HG03520 (cell line): ENCODE measurements around the gene ADAM29.
"Not testable (repeated sequence)": the region's sequence is repeated elsewhere in the genome, so short reads cannot be mapped to it uniquely, and the experiment has no call there.

Source experiments
- ATAC-seq: cut with Tn5 transposase; IDR thresholded peaks from one replicate; pipeline ENCODE4 v1.9.1; 2021; ENCODE audit warnings: mild to moderate bottlenecking, moderate library complexity; ENCODE audit not compliant: unreplicated experiment

The ADAM29 gene

GRCh38 chr4:174918058-174918457, at the start of gene ADAM29:
ADAM29 (plus strand) TSS chr4:174918358; CDS start chr4:174975526, 57,168 bp downstream.
- no peak for ATAC-seq

GRCh38 chr4:174869339-174869738, 48.8 kb upstream of the ADAM29 start:
- ATAC-seq: no peak

GRCh38 chr4:174870311-174870710, 47.8 kb upstream of the ADAM29 start:
- ATAC-seq: no peak

GRCh38 chr4:174871407-174871806, 46.8 kb upstream of the ADAM29 start:
- no peak for ATAC-seq

- ATAC-seq: not testable (repeated sequence)
Measured at GRCh38 chr4:174873146-174873545, 45.0 kb upstream of the ADAM29 start.

GRCh38 chr4:174873931-174874330, 44.2 kb upstream of the ADAM29 start:
- ATAC-seq: no peak

- ATAC-seq: no peak
Measured at GRCh38 chr4:174874898-174875297, 43.3 kb upstream of the ADAM29 start.

GRCh38 chr4:174880001-174880400, 38.2 kb upstream of the ADAM29 start:
- no peak for ATAC-seq

GRCh38 chr4:174882317-174882992, 35.7 kb upstream of the ADAM29 start:
- ATAC-seq: no peak

GRCh38 chr4:174907508-174907907, 10.7 kb upstream of the ADAM29 start:
- no peak for ATAC-seq

- no peak for ATAC-seq
Measured at GRCh38 chr4:174910271-174910670, 7.9 kb upstream of the ADAM29 start.

- no peak for ATAC-seq
Measured at GRCh38 chr4:174912919-174913543, 5.1 kb upstream of the ADAM29 start.

- no peak for ATAC-seq
Measured at GRCh38 chr4:174919886-174920423, 1.8 kb downstream of the ADAM29 start.

- ATAC-seq: no peak
Measured at GRCh38 chr4:174926958-174927357, 8.8 kb downstream of the ADAM29 start.

- peak; percentile 41 for ATAC-seq
Measured at GRCh38 chr4:174928174-174928573, 10.0 kb downstream of the ADAM29 start.

- peak; percentile 7 for ATAC-seq
Measured at GRCh38 chr4:174928575-174929253, 10.6 kb downstream of the ADAM29 start.

- ATAC-seq: no peak
Measured at GRCh38 chr4:174929346-174929745, 11.2 kb downstream of the ADAM29 start.

- no peak for ATAC-seq
Measured at GRCh38 chr4:174930895-174931294, 12.7 kb downstream of the ADAM29 start.

GRCh38 chr4:174933083-174933482, 14.9 kb downstream of the ADAM29 start:
- ATAC-seq: no peak

GRCh38 chr4:174934360-174934759, 16.2 kb downstream of the ADAM29 start:
- no peak for ATAC-seq

- ATAC-seq: no peak
Measured at GRCh38 chr4:174935607-174936006, 17.4 kb downstream of the ADAM29 start.

GRCh38 chr4:174940002-174940401, 21.8 kb downstream of the ADAM29 start:
- no peak for ATAC-seq
